CD4-positive, alpha-beta memory T cell (primary cell): ENCODE data around the gene FNDC11. TPM values are rescaled to one million over a fixed set of nuclear protein-coding genes. Genes with fewer than 3 reads are reported as not detected.
"Not testable (repeated sequence)": the region's sequence is repeated elsewhere in the genome, so short reads cannot be mapped to it uniquely, and the experiment has no call there.

Source experiments
- CTCF ChIA-PET: fragments of 350-600 bp; sonication (Branson Sonifier 250); formaldehyde crosslinking; loops from one replicate; lab custom pipeline; 2021; ENCODE audit warnings: inconsistent platforms; ENCODE audit not compliant: partially characterized antibody; lab: Charles Lee
- POLR2A ChIA-PET: fragments of 350-600 bp; sonication (Branson Sonifier 250); formaldehyde crosslinking; loops from one replicate; lab custom pipeline; 2021; ENCODE audit not compliant: partially characterized antibody; lab: Charles Lee
- DNase-seq, 5 donors: peaks; one replicate each; pipeline versions ENCODE4 v3.0.0 to v3.0.0-alpha.2; 2020 to 2022; ENCODE audit warnings: mixed read lengths in 1 of 5
- H3K27ac ChIP-seq: one replicate; pipeline ENCODE4 v1.7.0; 2013; ENCODE audit warnings: low read depth, low read length
- H3K27me3 ChIP-seq: 2 replicates; pipeline ENCODE4 v1.7.0; 2013; ENCODE audit warnings: mild to moderate bottlenecking, low read length, moderate library complexity; ENCODE audit not compliant: insufficient read depth
- H3K36me3 ChIP-seq: 2 replicates; pipeline ENCODE4 v1.7.0; 2013; ENCODE audit warnings: mild to moderate bottlenecking, low read length, moderate library complexity; ENCODE audit not compliant: insufficient read depth
- H3K4me1 ChIP-seq: 2 replicates; pipeline ENCODE4 v1.7.0; 2013; ENCODE audit warnings: mild to moderate bottlenecking, low read length, moderate library complexity; ENCODE audit not compliant: insufficient read depth
- H3K4me3 ChIP-seq, 2 donors: one replicate each; pipeline ENCODE4 v1.7.0; 2013; ENCODE audit warnings: low read length in 2 of 2, mild to moderate bottlenecking in 1 of 2
- H3K9me3 ChIP-seq, 2 donors: one replicate each; pipeline ENCODE4 v1.7.0; 2013; ENCODE audit warnings: low read length in 2 of 2, control low read depth in 1 of 2; ENCODE audit not compliant: control insufficient read depth in 1 of 2
- H3K27ac Mint-ChIP-seq, 7 donors: one replicate each; pipeline ENCODE4 v1.8.0; 2020 to 2021; ENCODE audit warnings: mixed read lengths in 7 of 7, mild to moderate bottlenecking in 6 of 7, inconsistent platforms in 3 of 7, moderate library complexity in 3 of 7
- H3K27me3 Mint-ChIP-seq, 2 donors: one replicate each; pipeline ENCODE4 v1.8.0; 2020 to 2021; ENCODE audit warnings: mixed read lengths in 2 of 2
- H3K36me3 Mint-ChIP-seq, 2 donors: one replicate each; pipeline ENCODE4 v1.8.0; 2020 to 2021; ENCODE audit warnings: mixed read lengths in 2 of 2, inconsistent platforms in 1 of 2, mild to moderate bottlenecking in 1 of 2
- H3K4me1 Mint-ChIP-seq, 4 donors: one replicate each; pipeline ENCODE4 v1.8.0; 2020 to 2021; ENCODE audit warnings: mixed read lengths in 4 of 4, mild to moderate bottlenecking in 1 of 4
- H3K4me3 Mint-ChIP-seq, 8 donors: one replicate each; pipeline ENCODE4 v1.8.0; 2020 to 2021; ENCODE audit warnings: mixed read lengths in 8 of 8, mild to moderate bottlenecking in 7 of 8, moderate library complexity in 6 of 8, inconsistent platforms in 3 of 8
- H3K9me3 Mint-ChIP-seq, 8 donors: one replicate each; pipeline ENCODE4 v1.8.0; 2020 to 2021; ENCODE audit warnings: mixed read lengths in 8 of 8, mild to moderate bottlenecking in 5 of 8, inconsistent platforms in 3 of 8, moderate library complexity in 1 of 8
- intact Hi-C: fragments of 100-400 bp; cut with micrococcal nuclease; formaldehyde crosslinking; loops from one replicate; pipeline ENCODE4 v1.15.1; 2023
- polyA plus RNA-seq, 2 donors: library from polyadenylated mRNA; unstranded; fragments of 300-500 nt; fragmentation: Illumina TruSeq; gene quantifications; one replicate each; pipeline ENCODE4 v1.2.3, GENCODE V29; 2021
- total RNA-seq, 2 experiments: library from RNA; stranded (reverse); gene quantifications; one replicate each; pipeline ENCODE4 v1.2.3, GENCODE V29; 2021

The FNDC11 gene
- total and polyA plus RNA-seq, 4 experiments from 2014 or later: 0.38 to 1.5 (median 0.82) TPM

- Mint-ChIP-seq H3K36me3 (no peaks in the 10 kb centered on the region), H3K4me3 (no peak overlapping the region), H3K9me3 (no peaks in the 10 kb centered on the region), H3K4me1 (peaks cover 6 to 31% (median 18%) of the 10 kb centered on the region in 4 donors), H3K27me3 (no peaks in the 10 kb centered on the region), H3K27ac (no peak overlapping the region)
- peaks cover 45% of the 10 kb centered on the region for H3K4me1 ChIP-seq
- H3K27ac ChIP-seq: no peak overlapping the region
- H3K36me3 ChIP-seq: peaks cover 5% of the 10 kb centered on the region
- no peaks in the 10 kb centered on the region for H3K9me3 ChIP-seq
- no peaks in the 10 kb centered on the region for H3K27me3 ChIP-seq
- POLR2A ChIA-PET: no interaction called here
- CTCF ChIA-PET: no interaction called here
- DNase-seq: peak in 1 of 5 donors; percentile 40
- intact Hi-C loops: no loop called here
- H3K4me3 ChIP-seq: no peak overlapping the region
Observed at GRCh38 chr20:63570281-63571086, 16.5 kb downstream of the FNDC11 start.

- H3K9me3 Mint-ChIP-seq, H3K27me3 ChIP-seq, CTCF ChIA-PET, H3K4me3 Mint-ChIP-seq, H3K36me3 ChIP-seq, H3K4me3 ChIP-seq, intact Hi-C loops, H3K27ac Mint-ChIP-seq, H3K36me3 Mint-ChIP-seq, H3K27ac ChIP-seq, H3K9me3 ChIP-seq, H3K27me3 Mint-ChIP-seq, POLR2A ChIA-PET, DNase-seq: not testable (repeated sequence)
- peaks cover 45% of the 10 kb centered on the region for H3K4me1 ChIP-seq
- peaks cover 6 to 31% (median 18%) of the 10 kb centered on the region in 4 donors for H3K4me1 Mint-ChIP-seq
Observed at GRCh38 chr20:63571087-63571478, 17.1 kb downstream of the FNDC11 start.

- no peaks in the 10 kb centered on the region for H3K27me3 Mint-ChIP-seq
- no peak overlapping the region for H3K4me3 Mint-ChIP-seq
- peaks cover 45% of the 10 kb centered on the region for H3K4me1 ChIP-seq
- H3K4me1 Mint-ChIP-seq: peaks cover 7 to 27% (median 18%) of the 10 kb centered on the region in 4 donors
- no peak overlapping the region for H3K4me3 ChIP-seq
- peaks cover 5% of the 10 kb centered on the region for H3K36me3 ChIP-seq
- H3K9me3 Mint-ChIP-seq: no peaks in the 10 kb centered on the region
- H3K36me3 Mint-ChIP-seq: no peaks in the 10 kb centered on the region
- H3K27ac Mint-ChIP-seq: no peak overlapping the region
- no peak for DNase-seq
- ChIA-PET POLR2A (interaction anchor here (1.0 to 2.4 kb wide), 4 partner anchors 19 to 55 kb away, joined by 3 to 8 read pairs (median 6); partner anchors contain the start of genes GMEB2 and PPDPF), CTCF (interaction anchor here (1.3 kb wide), 1 partner anchor 70 kb away, joined by 3 read pairs; no protein-coding TSS in a partner anchor)
- intact Hi-C loops: no loop called here
- H3K27me3 ChIP-seq: no peaks in the 10 kb centered on the region
- no peaks in the 10 kb centered on the region for H3K9me3 ChIP-seq
- H3K27ac ChIP-seq: no peak overlapping the region
Observed at GRCh38 chr20:63572071-63572787, 18.3 kb downstream of the FNDC11 start.

GRCh38 chr20:63572788-63573646, 19.1 kb downstream of the FNDC11 start:
- Histone ChIP-seq H3K36me3 (peaks cover 5% of the 10 kb centered on the region), H3K4me1 (peaks cover 37% of the 10 kb centered on the region), H3K27ac (peak overlapping the region; percentile 70), H3K27me3 (no peaks in the 10 kb centered on the region), H3K4me3 (peak overlapping the region; percentile 65 to 84), H3K9me3 (no peaks in the 10 kb centered on the region)
- Mint-ChIP-seq H3K27ac (peak overlapping the region in 5 of 7 donors; percentile 48 to 81 (median 60)), H3K4me1 (peaks cover 6 to 19% (median 13%) of the 10 kb centered on the region in 4 donors), H3K4me3 (peak overlapping the region; percentile 75 to 88 (median 81)), H3K36me3 (no peaks in the 10 kb centered on the region), H3K27me3 (no peaks in the 10 kb centered on the region), H3K9me3 (no peaks in the 10 kb centered on the region)
- DNase-seq: peak in 1 of 5 donors; percentile 27
- intact Hi-C loops: no loop called here
- CTCF ChIA-PET: interaction anchor here (0.7 to 2.6 kb wide), 3 partner anchors 35 to 85 kb away, joined by 3 to 10 read pairs (median 3); partner anchors contain the start of genes PTK6 and RTEL1
- POLR2A ChIA-PET: interaction anchor here (0.6 to 2.4 kb wide), 11 partner anchors 18 to 400 kb away, joined by 3 to 9 read pairs (median 4); partner anchors contain the start of genes GMEB2, PPDPF, RTEL1 and SLC2A4RG

- H3K9me3 Mint-ChIP-seq: no peaks in the 10 kb centered on the region
- peak overlapping the region in 5 of 7 donors; percentile 48 to 81 (median 74) for H3K27ac Mint-ChIP-seq
- ChIA-PET CTCF (interaction anchor here (0.7 to 2.6 kb wide), 3 partner anchors 36 to 85 kb away, joined by 3 to 10 read pairs (median 3); partner anchors contain the start of genes PTK6 and RTEL1), POLR2A (interaction anchor here (0.6 to 2.4 kb wide), 14 partner anchors 18 to 400 kb away, joined by 3 to 9 read pairs (median 4); partner anchors contain the start of genes ARFRP1, PPDPF, RTEL1 and SLC2A4RG)
- Histone ChIP-seq H3K27ac (peak overlapping the region; percentile 70), H3K9me3 (no peaks in the 10 kb centered on the region), H3K27me3 (no peaks in the 10 kb centered on the region), H3K4me1 (peaks cover 30% of the 10 kb centered on the region), H3K36me3 (peaks cover 5% of the 10 kb centered on the region), H3K4me3 (peak overlapping the region; percentile 65 to 84)
- peaks cover 3 to 12% (median 8%) of the 10 kb centered on the region in 4 donors for H3K4me1 Mint-ChIP-seq
- no peaks in the 10 kb centered on the region for H3K36me3 Mint-ChIP-seq
- peak overlapping the region; percentile 75 to 88 (median 82) for H3K4me3 Mint-ChIP-seq
- H3K27me3 Mint-ChIP-seq: no peaks in the 10 kb centered on the region
- intact Hi-C loops: loop anchor here (1.0 kb wide), 1 partner anchor 20 kb away; no protein-coding TSS in a partner anchor
- peak in 1 of 5 donors; percentile 37 for DNase-seq
Observed at GRCh38 chr20:63573647-63574131, 19.7 kb downstream of the FNDC11 start.

GRCh38 chr20:63574156-63574828, 20.3 kb downstream of the FNDC11 start, which contains the start of gene HELZ2:
HELZ2 (minus strand) TSS chr20:63574239; CDS start chr20:63572385, 1,854 bp downstream.
- no peaks in the 10 kb centered on the region for H3K9me3 ChIP-seq
- peak within 1 kb of the TSS; percentile 65 to 84 for H3K4me3 ChIP-seq
- peaks cover 5% of the 10 kb centered on the region for H3K36me3 ChIP-seq
- H3K27ac ChIP-seq: peak within 1 kb of the TSS; percentile 70
- Mint-ChIP-seq H3K4me1 (peaks cover under 1 to 6% (median 4%) of the 10 kb centered on the region in 4 donors), H3K9me3 (no peaks in the 10 kb centered on the region), H3K27ac (peak within 1 kb of the TSS in 6 of 7 donors; percentile 48 to 83 (median 77)), H3K4me3 (peak within 1 kb of the TSS; percentile 75 to 88 (median 82)), H3K36me3 (no peaks in the 10 kb centered on the region), H3K27me3 (no peaks in the 10 kb centered on the region)
- CTCF ChIA-PET: interaction anchor here (2.6 kb wide), 1 partner anchor 36 kb away, joined by 10 read pairs; the partner anchor contains the start of gene PTK6
- POLR2A ChIA-PET: interaction anchor here (0.5 to 2.4 kb wide), 14 partner anchors 19 to 291 kb away, joined by 3 to 9 read pairs (median 4); partner anchors contain the start of genes ARFRP1, GMEB2, PPDPF and RTEL1
- no peaks in the 10 kb centered on the region for H3K27me3 ChIP-seq
- peaks cover 24% of the 10 kb centered on the region for H3K4me1 ChIP-seq
- intact Hi-C loops: loop anchor here (1.0 kb wide), 1 partner anchor 21 kb away; no protein-coding TSS in a partner anchor
- peak; percentile 61 to 74 (median 64) for DNase-seq
